Tibial nerve (tissue), 3 donors: ENCODE data around the gene ECHDC3.

Source experiments
- POLR2A ChIP-seq, 2 donors: fragments of 450-650 bp; IDR thresholded peaks; one replicate each; pipeline ENCODE4 v1.6.1; 2017; ENCODE audit warnings: antibody characterized with exemption in 2 of 2, mild to moderate bottlenecking in 2 of 2, moderate library complexity in 2 of 2
- TF ChIP-seq, protein P1 (sequence below), 5 experiments: fragments of 200-600 bp in 3 of 5; fragments of 450-650 bp in 2 of 5; sonication (generic) in 3 of 5; IDR thresholded peaks; one replicate each; pipeline ENCODE4 v1.5.1; 2016 to 2019; ENCODE audit warnings: antibody characterized with exemption in 5 of 5, mild to moderate bottlenecking in 3 of 5, moderate library complexity in 2 of 5

DNA sequence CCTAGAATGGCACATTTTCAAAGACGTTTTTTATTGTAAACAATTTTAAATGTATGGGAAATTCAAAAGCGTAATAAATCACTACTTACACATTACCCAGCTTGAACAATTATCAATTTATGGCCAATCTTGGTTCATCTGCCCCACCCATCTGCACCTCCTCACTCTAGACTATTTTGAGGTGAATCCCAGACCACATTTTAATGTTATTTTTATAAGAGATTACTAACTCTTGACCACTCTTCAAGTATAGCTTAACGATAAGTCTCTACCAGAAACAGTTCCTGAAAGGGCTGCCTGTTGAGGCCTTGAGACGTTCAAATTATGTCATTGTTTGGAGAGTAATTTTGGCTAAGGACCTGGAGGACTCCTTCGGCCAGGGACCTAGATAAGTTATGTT lies 33.2 kb downstream of the ECHDC3 start:
- TF ChIP-seq, protein P1, sequence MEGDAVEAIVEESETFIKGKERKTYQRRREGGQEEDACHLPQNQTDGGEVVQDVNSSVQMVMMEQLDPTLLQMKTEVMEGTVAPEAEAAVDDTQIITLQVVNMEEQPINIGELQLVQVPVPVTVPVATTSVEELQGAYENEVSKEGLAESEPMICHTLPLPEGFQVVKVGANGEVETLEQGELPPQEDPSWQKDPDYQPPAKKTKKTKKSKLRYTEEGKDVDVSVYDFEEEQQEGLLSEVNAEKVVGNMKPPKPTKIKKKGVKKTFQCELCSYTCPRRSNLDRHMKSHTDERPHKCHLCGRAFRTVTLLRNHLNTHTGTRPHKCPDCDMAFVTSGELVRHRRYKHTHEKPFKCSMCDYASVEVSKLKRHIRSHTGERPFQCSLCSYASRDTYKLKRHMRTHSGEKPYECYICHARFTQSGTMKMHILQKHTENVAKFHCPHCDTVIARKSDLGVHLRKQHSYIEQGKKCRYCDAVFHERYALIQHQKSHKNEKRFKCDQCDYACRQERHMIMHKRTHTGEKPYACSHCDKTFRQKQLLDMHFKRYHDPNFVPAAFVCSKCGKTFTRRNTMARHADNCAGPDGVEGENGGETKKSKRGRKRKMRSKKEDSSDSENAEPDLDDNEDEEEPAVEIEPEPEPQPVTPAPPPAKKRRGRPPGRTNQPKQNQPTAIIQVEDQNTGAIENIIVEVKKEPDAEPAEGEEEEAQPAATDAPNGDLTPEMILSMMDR (IDR thresholded peaks at IDR 0.05), result no peak
- TF ChIP-seq POLR2A (IDR thresholded peaks at IDR 0.05), result no peak
